HG02571 (cell line): ENCODE data around the gene ACMSD.
"Not testable (repeated sequence)": the region's sequence is repeated elsewhere in the genome, so short reads cannot be mapped to it uniquely, and the experiment has no call there.

ENCODE experiments used
- ATAC-seq: cut with Tn5 transposase; IDR thresholded peaks from one replicate; pipeline ENCODE4 v1.9.1; 2021; ENCODE audit warnings: mild to moderate bottlenecking, moderate library complexity; ENCODE audit not compliant: unreplicated experiment

ACMSD gene

DNA sequence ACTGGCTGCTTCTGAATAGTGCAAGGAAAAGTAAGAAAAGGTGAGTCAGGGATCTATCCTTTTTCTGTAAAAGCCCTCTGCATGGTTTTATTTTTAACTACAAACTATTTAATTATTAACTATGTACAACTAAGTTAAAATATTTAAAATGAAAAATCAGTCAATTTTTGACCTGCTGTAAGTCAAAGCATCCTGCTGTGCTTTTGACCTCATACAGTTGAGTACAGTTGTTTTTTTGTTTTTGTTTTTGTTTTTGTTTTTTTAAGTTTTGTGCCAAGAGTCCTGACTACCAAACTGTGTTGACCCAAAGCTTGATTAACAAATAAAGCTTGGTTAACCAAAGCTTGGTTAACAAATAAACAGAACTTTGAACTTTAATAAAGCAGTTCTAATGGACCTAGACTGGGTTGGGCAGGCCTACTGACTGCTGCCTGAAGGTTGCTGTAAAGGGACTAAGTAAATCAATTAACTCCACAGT is at the start of gene ACMSD:
ACMSD (plus strand) TSS at position 474 of the 478 bp plus-strand sequence. CDS start 67 bp downstream, outside the sequence.
- ATAC-seq, result no peak

DNA sequence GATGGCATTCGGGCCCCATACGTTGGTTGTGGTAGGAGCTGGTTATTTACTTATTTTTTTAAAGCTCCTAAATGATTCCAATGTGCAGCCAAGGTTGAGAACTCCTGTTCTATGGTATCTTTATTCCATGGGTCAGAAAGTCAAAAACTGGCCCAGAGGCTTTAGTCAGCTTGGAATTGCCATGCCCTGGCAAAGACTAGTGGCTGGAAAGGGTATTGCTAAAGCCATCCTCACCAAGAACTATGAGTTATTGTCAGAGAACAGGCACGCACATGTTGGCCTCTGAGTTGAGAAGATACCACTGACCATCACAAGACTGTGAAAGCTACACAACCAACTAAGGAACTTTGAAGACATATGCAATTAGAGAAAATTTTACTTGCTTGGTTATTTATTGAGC is 47.9 kb upstream of the ACMSD start:
- no peak for ATAC-seq

DNA sequence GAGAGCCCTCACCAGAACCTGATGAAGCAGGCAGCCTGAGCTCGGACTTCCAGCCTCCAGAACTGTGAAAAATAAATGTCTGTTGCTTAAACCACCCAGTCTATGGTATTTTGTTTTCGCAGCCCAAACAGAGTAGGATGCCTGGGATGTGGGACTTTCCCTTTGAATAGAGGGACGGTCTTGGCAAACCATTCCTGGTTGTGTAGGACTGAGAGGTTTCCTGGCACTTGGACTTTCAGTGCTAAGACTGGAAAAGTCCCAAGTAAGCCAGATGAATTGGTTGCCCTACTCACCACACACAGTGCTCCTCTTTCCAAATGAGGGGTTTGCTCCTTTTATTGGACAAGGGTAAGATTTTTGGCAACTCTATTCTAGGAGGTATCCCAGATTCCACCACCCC is 46.8 kb upstream of the ACMSD start:
- no peak for ATAC-seq

DNA sequence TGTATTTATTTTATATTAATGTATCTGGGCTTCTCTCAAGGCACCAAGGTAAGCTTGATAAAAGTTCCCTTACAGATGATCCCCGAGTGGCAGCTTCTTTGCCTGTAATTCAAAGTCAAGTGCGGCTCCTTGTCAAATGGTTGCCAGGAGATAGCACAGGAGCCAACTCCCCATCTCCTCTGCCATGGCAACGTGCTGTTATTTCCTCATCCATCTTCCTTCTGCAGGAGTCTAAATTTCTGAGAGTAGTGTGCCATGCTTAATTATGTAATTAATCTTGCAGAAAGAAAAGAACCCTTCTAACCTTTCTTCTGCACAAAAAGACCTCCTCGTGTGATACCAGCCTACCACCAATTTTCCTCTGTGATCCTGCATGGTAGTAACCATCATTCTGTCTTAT is 46.2 kb upstream of the ACMSD start:
- ATAC-seq, result no peak

DNA sequence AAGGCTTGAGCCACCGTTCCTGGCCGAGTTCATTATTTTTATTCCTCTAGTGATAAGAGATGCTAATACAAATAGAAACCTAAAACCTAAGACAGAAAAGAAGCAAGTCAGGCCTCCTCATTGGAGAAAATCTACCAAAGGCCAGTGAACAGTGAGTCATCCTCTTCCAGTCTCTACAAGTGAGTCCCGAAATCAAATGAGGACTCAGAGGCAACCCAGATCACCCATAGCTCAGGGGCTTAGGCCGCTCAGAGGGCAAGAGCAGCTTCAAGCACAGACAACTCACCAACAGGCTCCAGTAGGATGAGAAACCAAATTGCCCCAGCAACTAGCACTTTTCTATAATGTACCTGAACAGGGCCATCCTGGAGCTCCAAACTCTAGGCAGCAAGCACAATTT is 42.7 kb upstream of the ACMSD start:
- ATAC-seq, result no peak

DNA sequence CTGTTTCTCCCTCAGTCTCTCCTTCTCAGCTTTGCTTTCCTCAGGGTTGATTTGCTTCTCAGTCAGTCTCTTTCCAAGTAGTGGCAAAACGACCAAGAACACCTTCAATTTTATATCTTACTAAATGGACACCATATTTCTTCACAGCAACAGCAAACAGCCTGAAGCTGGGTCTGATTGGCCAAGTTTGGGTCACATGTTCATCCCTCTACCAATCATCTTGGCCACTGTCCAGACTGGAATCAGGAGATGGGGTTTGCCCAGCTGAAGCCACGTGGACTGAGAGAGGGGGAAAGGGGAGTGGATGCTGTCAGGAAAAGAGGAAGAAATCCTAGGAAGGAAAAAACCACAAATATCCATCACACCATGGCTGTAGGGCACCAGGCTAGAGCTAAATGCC is 42.0 kb upstream of the ACMSD start:
- no peak for ATAC-seq

DNA sequence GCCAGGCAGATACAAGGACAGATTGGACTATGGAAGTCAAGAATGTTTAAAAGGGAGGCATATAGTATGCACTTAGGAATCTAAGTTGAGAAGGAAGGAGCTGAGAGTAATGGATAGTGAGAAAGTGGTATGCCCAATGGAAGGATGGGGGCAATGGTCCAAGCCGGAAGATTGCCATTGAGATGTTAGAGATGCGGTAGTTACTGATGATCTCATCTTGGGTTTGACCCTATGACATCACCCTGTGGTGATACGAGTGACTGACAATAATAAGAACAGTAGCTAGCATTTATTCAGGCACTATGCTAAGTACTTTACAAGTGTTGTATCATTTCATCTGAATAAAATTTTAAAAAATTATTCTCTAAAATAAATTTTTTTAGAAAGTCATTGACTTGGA is 38.5 kb upstream of the ACMSD start:
- ATAC-seq, result no peak

DNA sequence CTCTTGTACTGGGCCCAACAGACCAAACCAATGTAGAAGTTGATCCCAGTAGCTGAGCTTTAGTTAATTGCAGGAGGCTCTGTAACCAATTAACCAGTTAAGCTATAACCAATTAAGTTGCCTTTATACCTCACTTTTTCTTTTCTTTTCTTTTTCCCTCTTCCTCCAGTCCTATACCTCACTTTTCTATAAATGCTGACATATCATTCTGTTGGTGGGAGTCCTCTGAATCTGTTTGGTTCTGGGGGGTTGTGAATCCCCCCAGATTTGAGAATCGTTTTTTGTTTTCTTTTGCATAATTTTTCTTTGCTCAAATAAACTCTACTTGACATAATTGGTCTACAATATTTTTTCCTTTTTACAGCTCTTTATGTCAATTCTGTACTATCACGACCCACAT is 38.1 kb upstream of the ACMSD start:
- ATAC-seq, result no peak

DNA sequence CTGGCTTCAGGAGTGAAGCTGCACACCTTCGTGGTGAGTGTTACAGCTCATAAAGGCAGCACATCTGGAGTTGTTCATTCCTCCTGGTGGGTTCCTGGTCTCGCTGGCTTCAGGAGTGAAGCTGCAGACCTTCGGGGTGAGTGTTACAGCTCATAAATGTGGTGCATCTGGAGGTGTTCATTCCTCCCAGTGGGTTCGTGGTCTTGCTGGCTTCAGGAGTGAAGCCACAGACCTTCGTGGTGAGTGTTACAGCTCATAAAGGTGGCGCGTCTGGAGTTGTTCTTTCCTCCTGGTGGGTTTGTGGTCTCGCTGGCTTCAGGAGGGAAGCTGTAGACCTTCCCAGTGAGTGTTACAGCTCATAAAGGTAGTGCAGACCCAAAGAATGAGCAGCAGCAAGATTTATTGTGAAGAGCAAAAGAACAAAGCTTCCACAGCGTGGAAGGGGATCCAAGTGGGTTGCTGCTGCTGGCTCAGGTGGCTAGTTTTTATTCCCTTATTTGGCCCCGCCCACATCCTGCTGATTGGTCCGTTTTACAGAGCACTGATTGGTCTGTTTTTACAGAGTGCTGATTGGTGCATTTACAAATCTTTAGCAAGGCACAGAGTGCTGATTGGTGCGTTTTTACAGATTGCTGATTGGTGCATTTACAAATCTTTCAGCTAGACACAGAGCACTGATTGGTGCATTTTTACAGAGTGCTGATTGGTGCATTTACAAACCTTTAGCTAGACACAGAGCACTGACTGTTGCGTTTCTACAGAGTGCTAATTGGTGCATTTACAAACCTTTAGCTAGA is 34.6 kb upstream of the ACMSD start:
- ATAC-seq, result not testable (repeated sequence)

DNA sequence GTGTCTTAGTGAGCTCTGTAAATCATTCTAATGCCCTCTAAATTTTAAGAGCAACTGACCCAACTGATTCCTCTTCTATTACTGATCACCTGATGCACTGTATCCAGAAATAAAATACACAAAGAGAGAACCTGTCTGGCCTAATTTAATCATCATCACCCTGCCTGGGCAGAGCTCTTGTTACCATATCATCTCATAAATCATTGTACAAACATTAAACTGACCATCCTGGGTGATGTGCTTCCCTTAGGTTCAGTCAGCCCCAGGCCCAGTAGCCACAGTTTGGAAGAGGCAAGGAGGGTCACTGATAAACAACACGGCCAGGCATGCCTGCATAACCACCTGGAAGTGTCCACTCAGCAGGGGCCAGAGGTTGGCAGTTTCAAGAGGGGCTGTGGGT is 22.7 kb upstream of the ACMSD start:
- ATAC-seq, result no peak

DNA sequence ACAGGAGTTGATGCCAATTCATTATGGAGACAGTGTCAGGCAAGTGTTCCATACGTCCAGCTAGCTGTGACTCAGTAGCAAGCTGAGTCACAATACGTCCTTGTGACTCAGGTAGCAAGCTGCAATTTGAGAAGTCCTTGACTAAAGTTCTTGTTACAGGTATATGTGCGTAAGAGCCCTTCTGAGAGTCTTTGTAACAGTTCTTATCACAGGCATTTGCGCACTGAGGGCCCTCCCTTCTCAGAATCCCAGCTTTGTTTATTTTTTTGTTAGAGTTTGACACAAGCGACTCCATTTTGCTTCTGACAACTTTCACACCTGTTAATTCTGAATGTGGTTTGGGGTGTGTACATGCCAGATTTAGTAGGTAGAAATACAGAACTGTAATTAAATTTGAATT is 20.1 kb upstream of the ACMSD start:
- no peak for ATAC-seq

DNA sequence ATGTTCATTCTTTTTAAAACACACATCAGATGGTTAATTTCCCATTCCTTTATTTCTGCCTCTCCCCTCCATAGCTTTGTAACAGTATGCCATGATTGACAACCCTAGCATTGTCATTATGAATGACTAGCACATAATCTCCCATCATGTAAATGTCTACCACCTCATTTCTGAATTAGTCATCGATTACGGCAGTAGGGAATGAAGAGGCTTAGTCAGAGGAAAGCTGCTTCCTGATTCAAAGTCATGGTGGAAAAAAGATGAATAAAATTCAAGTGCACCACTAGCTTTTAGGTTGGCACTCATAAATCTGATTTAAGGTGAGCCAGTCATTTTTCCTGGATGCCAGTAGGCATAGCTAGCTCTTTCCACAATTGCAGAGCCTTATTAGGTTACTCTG is 19.1 kb upstream of the ACMSD start:
- ATAC-seq, result no peak

DNA sequence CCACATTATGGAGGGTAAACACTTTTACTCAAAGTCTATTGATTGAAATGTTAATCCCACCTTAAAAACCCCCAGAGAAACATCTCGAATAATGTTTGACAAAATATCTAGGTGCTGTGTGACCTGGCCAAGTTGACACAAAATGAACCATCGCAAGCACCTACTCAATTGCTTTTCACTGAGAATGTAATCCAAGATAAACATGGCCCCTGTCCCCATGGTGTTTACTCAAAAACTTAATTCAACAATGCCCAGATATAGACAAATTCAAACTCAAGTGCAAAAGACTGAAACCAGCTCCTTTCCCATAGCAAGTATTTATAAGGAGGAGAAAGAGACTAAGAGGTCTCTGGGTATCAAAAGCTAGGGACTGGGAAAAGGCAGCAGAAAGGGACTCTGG is 15.0 kb upstream of the ACMSD start:
- ATAC-seq, result no peak

DNA sequence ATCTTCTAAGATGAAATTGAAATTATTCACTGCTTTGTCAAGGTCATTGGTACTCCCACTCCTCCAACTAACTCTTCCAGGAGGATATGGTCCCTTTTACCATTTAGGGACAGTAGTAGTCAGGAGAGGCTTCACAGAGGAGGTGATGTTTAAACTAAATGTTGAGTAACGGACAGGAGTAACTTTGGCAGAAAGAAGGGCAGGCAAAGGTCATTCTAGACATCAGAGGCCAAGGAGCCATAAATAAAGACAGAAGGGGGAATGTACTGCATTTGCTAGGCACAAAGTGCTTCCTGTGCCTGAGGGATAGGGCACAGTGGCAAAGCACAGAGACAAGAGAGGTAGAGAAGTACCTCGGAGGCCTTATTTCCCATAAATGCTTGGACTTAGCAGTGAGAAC is 14.6 kb upstream of the ACMSD start:
- no peak for ATAC-seq

DNA sequence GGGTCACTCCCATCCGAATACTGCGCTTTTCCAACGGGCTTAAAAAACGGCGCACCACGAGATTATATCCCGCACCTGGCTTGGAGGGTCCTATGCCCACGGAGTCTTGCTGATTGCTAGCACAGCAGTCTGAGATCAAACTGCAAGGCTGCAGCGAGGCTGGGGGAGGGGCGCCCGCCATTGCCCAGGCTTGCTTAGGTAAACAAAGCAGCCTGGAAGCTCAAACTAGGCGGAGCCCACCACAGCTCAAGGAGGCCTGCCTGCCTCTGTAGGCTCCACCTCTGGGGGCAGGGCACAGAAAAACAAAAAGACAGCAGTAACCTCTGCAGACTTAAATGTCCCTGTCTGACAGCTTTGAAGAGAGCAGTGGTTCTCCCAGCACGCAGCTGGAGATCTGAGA is 12.7 kb upstream of the ACMSD start:
- ATAC-seq, result not testable (repeated sequence)

DNA sequence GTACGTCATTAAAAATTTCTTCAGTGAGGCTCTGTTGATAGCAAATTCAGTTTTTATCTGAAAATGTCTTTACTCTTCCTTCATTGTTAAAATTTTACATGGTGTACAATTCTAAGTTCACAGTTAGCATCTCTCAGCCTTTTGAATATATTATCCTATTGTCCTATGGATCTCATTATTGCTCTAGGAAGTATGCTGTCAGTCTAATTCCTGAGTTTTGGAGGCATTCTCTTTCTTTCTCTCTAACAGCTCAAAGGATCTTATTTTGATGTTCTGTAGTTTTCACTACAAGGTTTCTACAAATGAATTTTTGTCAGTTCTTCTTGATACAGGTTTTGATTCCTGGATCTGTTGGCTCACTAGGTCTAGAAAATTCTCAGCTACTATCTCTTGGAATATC is 2.9 kb upstream of the ACMSD start:
- no peak for ATAC-seq

DNA sequence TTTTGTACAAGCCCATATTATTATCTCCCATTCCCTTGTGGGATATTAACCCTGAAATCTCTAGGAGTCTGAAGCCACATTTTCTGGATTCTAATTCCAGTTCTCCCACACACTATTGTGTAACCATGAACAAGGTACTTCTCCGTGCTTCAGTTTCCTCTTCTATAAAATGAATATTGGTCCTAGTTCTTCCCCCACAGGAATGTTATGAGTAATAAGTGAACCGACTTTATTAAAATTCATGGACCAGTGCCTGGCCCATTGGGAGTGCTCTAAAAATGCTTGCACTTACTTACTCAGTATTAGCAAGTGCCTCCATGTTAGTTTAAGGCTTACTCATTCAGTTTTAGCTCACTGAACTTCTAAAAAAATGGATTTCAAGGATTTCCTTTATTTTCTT is 1.4 kb upstream of the ACMSD start:
- ATAC-seq, result no peak

DNA sequence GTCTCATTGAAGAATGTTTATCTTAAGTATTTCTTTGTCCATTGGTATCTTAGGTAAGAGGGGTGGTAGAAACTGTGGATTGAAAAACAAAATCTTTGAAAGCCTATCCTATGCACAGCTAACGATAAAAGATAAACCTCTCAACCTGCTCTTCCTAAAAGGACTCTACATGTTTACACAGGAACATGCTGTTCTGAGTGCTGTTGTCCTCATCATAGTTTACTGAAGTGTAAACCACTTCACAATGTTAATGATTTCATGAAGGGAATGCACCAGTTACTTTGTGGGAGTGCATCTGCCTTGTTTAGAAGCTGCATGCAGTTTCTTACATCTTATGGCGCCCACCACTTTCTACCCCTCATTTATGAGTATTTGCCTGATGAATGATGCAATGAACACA is 1.2 kb downstream of the ACMSD start:
- no peak for ATAC-seq

DNA sequence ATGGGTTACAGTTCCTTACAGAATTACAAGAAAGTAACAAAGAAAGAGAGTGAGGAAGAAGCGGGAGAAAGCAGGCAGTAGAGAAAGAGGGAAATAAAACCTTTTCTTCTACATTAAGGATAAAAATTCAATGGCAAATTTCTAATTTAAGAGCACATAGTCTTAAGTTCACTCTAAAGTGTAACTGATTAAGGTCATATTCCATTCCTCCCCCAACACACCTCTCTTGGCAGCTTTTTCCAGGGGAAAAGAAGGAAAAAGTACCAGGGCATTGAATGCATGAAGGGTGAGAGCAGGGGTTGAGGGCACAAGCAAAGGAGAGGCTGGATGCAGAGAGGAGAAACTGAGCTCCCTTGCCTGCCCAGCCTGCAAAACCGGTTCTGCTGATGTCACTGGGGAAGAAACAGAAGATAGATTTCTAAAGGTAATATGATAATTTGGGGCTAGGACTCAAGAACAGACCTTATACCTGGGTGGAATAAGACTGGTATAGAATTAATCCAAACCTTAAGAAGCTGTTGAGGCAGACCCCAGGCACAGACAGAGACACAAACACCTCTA is 4.6 kb downstream of the ACMSD start:
- no peak for ATAC-seq

DNA sequence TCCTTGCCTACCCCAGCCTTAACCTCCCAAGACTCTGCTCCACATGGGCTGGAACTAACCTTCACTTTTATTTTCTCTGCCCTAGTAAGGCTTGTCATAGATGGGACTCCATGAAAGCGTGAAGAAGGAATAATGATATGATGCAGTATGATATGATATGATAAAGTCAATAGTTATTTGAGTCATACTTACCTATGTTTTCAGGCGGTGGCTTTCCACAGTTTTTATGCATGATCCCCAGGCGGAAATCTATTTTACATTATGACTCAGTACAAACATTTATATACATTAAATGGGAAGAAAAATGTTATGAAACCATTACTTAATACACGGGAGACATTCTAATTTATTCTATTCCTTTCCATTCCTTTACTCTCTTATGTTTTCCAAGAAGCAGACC is 5.6 kb downstream of the ACMSD start:
- no peak for ATAC-seq

DNA sequence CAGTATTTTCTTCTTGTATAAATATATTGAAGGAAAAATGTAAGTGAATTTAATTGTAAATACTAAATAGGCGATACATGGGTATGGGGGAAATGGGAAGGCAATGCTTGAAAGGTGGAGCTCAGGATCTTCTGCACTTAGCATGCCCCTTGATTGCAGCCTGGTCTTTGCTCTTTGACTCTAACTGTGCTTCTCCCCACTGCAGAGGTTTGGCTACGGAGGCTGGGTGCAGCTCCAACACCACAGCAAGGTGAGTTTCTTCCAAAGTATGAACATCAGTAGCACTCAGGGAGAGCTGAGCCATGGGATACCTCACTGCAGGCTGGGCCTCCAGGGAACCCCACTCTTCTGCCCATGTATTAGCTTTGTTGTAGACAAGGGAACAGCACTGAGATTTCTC is 6.6 kb downstream of the ACMSD start:
- no peak for ATAC-seq

DNA sequence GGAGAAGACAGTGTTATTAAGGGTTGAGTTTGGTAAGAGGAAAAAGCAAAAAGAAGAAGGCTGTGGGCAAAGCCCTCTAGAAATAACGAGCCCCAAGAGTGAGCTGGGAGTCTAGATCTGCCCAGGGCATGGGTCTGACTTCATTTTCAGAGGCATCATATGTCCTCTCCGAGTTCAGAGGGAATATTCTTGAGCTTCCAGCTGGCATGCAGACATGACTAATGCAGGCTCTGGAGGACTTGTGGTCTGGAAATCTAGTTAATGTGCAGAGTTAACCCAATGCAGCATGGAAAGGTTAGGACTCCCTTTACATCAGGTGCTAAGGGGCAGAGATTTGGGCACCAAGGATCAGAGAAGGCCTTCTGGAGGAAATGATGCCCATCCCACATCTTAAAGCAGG is 7.3 kb downstream of the ACMSD start:
- ATAC-seq, result no peak

DNA sequence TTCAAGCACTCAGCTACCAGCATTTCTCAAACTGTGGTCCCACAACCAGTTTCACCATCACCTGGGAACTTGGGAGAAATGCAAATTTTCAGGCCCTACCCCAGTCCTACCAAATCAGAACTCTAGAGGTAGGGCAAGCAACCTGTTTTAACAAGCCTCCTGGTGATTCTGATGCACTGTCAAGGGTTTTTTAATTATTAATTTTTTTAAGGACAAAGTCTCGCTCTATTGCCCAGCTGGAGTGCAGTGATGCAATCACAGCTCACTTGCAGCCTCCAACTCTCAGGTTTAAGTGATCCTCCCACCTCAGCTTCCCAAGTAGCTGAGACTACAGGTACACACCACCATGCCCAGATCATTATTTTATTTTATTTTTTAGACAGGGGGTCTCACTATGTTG is 7.8 kb downstream of the ACMSD start:
- ATAC-seq, result no peak
